Fibroblast of the conjunctiva (primary cell): ENCODE data around the gene GPR65.

ENCODE experiments used
- DNase-seq: peaks from one replicate; pipeline ENCODE4 v3.0.0-alpha.2; 2010; ENCODE audit warnings: low read depth

The GPR65 gene

GRCh38 chr14:88040146-88040545, 35.2 kb downstream of the GPR65 start:
- no peak for DNase-seq

DNA sequence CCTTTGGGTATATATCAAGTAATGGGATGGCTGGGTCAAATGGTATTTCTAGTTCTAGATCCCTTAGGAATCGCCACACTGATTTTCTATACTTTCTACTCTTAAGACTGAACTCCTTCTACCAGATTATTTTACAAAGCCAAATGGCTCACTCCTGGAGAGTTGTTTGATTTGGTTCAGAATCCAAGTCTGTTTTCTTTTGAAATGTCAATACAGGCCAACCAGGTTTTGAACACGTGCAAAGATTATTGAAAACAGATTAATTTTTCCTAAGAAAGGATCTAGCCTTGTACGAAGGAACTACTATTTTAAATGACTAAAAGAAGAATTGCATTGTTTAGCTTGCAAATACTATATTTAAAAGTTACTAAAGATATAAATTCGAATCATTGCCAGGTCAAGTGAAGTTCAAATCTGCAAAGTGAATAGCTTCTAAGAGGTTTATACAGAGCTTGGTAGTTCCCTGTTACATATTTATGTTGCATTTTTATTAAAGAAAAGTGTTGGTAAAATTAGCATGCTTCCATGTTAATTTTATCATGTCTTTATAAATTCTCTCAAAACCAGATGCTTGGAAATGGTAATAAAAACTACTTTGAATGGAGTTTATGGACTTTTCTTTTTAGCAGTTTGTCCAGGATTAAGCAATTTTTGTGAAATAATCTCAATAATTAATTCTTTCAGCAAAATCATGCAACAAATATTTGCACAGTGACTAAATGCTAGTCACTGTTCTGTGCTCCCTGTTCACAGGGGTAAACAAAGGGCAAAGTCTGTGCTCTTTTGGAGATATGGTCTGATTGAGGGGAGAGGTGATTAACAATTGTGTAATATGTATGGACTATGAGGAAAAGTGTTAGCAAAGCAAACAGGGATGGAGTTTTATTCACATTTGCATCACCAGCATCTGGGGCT, 38.9 kb downstream of the GPR65 start:
- no peak for DNase-seq

DNA sequence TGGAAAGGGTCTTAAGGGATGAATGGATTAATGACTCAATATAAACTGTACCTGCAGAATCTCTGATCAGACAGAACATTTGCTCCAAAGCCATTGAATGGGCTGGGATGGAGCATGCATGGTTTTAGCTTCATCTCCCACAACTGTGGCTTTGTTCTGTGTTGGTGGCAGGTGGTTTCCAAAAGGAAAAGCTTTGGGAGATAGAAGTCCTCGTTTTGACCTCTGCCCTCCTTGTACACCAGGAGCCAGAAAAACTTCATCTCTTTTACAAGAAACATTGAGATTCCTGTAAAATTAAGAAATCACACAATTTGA, 39.5 kb downstream of the GPR65 start:
- no peak for DNase-seq

DNA sequence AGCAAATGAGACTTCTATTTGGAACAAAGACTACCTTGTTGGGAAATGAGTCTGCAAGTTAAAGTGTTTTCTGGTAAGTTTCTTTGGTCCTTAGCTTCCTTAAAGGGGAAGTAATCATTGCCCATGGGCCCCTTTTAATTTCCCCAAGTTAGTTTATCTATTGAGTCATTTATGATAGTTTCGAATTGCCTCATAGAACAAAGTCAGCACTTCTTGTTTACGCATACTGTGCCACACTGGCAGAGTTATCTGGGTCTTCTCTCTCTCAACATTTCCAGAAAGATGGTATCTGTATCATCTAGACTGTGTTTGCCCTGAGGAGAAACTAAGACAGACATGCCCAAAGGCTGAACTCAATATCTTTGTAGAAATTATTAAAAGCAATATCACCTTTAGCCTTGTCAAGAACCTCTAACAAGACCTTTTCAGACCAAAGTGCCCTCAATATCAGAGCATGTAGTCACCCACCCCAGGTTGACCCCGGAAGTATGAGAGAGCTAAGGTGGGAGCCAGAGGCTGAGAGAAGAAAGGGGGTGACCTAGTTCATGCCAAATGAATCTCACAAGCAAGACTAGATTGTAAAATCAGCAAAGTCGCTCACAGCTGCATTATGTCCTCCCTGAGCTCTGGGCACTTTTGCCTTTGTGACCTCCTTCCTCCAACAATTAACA, 40.0 kb downstream of the GPR65 start:
- DNase-seq: no peak

DNA sequence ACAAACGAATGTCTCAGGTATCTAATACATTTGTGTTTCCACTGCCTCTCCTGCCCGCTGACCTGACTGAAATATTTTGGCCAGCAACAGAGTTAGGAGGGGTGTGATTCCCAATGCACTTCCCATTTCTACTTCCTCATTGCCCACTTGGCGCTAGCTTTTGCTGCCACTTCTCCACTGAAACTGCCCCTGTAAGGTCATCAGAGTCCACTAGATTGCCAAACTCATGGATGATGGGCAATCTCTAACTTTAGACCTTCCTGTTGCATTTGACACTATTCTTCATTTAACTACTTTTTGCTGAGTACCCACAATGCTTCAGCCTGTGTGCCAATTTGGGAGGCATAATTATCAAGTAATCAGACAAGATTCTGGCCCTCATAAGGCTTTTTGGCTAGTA, 40.8 kb downstream of the GPR65 start:
- no peak for DNase-seq

DNA sequence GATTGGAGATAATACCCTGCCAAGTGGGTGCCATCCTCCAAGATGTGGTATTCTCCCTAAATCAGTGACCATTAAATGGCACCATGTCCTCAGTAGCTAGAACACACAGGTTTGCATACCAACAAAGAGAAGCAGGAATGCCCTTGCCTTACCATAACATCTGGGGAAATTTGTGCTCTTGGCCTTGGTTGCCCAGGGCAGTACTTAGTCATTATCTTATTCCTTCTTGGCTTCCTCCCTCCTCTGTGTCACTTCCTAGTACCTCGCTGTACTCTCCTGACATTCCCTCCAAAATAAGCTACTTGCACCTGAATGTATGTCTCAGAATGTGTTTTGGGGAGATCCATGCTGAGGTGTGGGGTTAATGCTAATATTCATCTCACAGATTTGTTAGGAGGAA, 43.4 kb downstream of the GPR65 start:
- DNase-seq: no peak

DNA sequence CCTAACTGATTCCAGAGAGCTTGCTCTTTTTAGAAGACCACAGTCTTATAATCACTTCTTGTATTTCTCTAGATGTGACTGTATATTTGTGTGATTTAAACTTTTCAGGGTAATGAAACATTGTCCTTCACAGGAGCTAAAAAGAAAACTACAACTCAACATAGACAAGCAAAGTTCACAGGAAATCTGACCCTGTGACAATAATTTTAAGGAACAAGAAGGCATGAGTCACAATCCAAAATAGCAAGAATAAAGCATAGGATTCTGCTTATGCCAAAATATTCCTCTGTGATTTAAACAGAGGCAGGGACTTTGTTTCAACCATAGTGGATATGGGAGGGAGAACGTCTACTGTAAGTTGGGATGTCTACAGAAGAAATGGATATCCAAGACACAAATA, 44.3 kb downstream of the GPR65 start:
- no peak for DNase-seq

DNA sequence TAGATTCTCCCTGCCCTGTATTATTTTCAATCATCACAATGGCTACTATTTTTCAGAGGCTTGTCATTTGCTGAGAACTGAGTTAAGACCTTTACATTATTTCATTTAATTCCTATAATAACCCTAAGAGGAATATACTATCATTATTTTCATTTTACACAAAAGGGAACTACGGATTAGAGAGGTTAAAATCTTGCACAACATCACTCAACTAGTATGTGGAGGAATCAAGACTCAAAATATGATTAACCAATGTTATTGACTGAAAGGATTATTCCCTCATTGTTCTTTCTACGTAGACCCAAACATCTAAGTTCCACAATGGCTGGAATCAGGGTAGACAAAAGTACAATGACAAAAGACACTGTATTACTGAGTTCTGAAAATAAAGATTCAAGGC, 45.0 kb downstream of the GPR65 start:
- no peak for DNase-seq

DNA sequence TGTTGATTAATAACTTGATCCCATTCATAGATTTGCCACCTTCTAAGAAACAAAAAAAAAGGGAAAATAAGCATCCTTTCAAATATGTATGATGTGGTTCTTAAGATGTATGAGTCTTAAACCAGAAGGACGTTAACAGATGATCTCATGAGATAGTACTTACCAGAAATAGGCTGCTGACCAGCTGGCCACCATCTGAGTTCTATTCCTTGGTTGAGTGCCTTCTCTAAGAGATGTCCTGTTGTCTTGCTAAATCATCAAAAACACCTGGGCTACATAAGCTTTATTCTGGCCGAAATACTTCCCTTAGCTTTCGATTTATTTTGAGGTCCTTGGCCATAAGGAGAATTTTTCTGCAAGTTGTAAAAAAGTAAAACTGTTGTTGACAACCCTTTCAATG, 55.6 kb downstream of the GPR65 start:
- no peak for DNase-seq

- no peak for DNase-seq
These were observed 58.9 kb downstream of the GPR65 start for GRCh38 chr14:88063811-88064210.
